ENCODE data around the gene PATL2. TPM values are rescaled to one million over a fixed set of nuclear protein-coding genes. Genes with fewer than 3 reads are reported as not detected.

PATL2 gene
- total RNA-seq, 1 donor from 2014 or later: not detected

GRCh38 chr15:44616974-44617373 lies 94.1 kb downstream of the PATL2 start:
- Histone ChIP-seq H3K4me3 (no peak overlapping the region), H3K27ac (no peak overlapping the region), H3K9me3 (no peaks in the 10 kb centered on the region), H3K4me1 (no peaks in the 10 kb centered on the region), H3K27me3 (no peaks in the 10 kb centered on the region), H3K36me3 (peaks cover 3 to 58% of the 10 kb centered on the region in 2 donors)
- no peak for DNase-seq (ENCODE audit: extremely low spot score in 2 of 2)
- intact Hi-C loops (cut with DNase I): no loop called here
- no peak for TF ChIP-seq POLR2A (IDR thresholded peaks at IDR 0.05)
- no peak for TF ChIP-seq POLR2AphosphoS5 (IDR thresholded peaks at IDR 0.05; ENCODE audit: insufficient read depth in 1 of 2, low read depth in 1 of 2)
- no peak for TF ChIP-seq CTCF (IDR thresholded peaks at IDR 0.05)

Small RNA genes within 50 kb of the gene (small RNA-seq; reads per million reads assigned to genes)
- gene RF00019: not detected

Other genes with a start within 250 kb of the PATL2 start
- gene EIF3J, start 174.2 kb downstream of the PATL2 start, total RNA-seq: 47.9 TPM
- gene SPG11, start 47.7 kb downstream of the PATL2 start, total RNA-seq: 98.2 TPM
- 2,630 TPM for gene B2M, start 194 bp upstream of the PATL2 start, total RNA-seq
- 11.3 TPM for gene TRIM69, start 25.2 kb upstream of the PATL2 start, total RNA-seq
- gene TERB2, start 245.4 kb upstream of the PATL2 start, total RNA-seq: not detected

Data from vagina (tissue), 2 donors.